Retina (tissue), 1 donor: ENCODE data around the gene SMC5.
"Not testable (repeated sequence)": the region's sequence is repeated elsewhere in the genome, so short reads cannot be mapped to it uniquely, and the experiment has no call there.

ENCODE experiments used
- DNase-seq: peaks from one replicate; pipeline ENCODE4 v3.0.0-alpha.2; 2016

SMC5 gene

GRCh38 chr9:70374962-70375618, 116.3 kb downstream of the SMC5 start:
- DNase-seq = no peak

GRCh38 chr9:70382046-70382708, 123.4 kb downstream of the SMC5 start:
- no peak for DNase-seq

GRCh38 chr9:70382709-70383605, 124.2 kb downstream of the SMC5 start:
- DNase-seq = no peak

GRCh38 chr9:70385426-70385825, 126.6 kb downstream of the SMC5 start:
- no peak for DNase-seq

GRCh38 chr9:70387663-70388062, 128.9 kb downstream of the SMC5 start:
- no peak for DNase-seq

GRCh38 chr9:70389188-70389587, 130.4 kb downstream of the SMC5 start:
- no peak for DNase-seq

GRCh38 chr9:70389621-70390266, 131.0 kb downstream of the SMC5 start:
- no peak for DNase-seq

- no peak for DNase-seq
These were observed 132.2 kb downstream of the SMC5 start for GRCh38 chr9:70390933-70391341.

GRCh38 chr9:70392189-70392588, 133.4 kb downstream of the SMC5 start:
- DNase-seq = no peak

GRCh38 chr9:70392850-70393249, 134.1 kb downstream of the SMC5 start:
- no peak for DNase-seq

- no peak for DNase-seq
These were observed 136.9 kb downstream of the SMC5 start for GRCh38 chr9:70395652-70396051.

- no peak for DNase-seq
These were observed 139.4 kb downstream of the SMC5 start for GRCh38 chr9:70398145-70398556.

GRCh38 chr9:70399141-70399540, 140.4 kb downstream of the SMC5 start:
- no peak for DNase-seq

- DNase-seq = no peak
These were observed 141.5 kb downstream of the SMC5 start for GRCh38 chr9:70400107-70400892.

- DNase-seq = not testable (repeated sequence)
These were observed 142.5 kb downstream of the SMC5 start for GRCh38 chr9:70401241-70401640.

- DNase-seq = no peak
These were observed 143.4 kb downstream of the SMC5 start for GRCh38 chr9:70402213-70402612.

GRCh38 chr9:70403166-70403565, 144.4 kb downstream of the SMC5 start:
- DNase-seq = no peak

GRCh38 chr9:70403618-70404025, 144.8 kb downstream of the SMC5 start:
- no peak for DNase-seq

GRCh38 chr9:70404261-70404660, 145.5 kb downstream of the SMC5 start:
- DNase-seq = no peak
